NCI-H2227 (cell line): Measurements from ENCODE around the gene GGA1.
A peak's percentile ranks its signal among the peaks of the same experiment; 100 is the strongest.

Experiments
- DNase-seq: peaks from one replicate; lab custom pipeline; 2025; ENCODE audit not compliant: unreplicated experiment; lab: John Stamatoyannopoulos, UW

Gene GGA1

GRCh38 chr22:37672920-37673455, 64.4 kb downstream of the GGA1 start:
- no peak for DNase-seq

- no peak for DNase-seq
These were observed 65.6 kb downstream of the GGA1 start for GRCh38 chr22:37674248-37674647.

- peak; percentile 47 for DNase-seq
These were observed 66.6 kb downstream of the GGA1 start, which contains the start of gene LGALS1 for GRCh38 chr22:37674951-37675929. TSS of gene LGALS1 (plus strand) at chr22:37675636. CDS start at chr22:37675703, 67 bp downstream.

- no peak for DNase-seq
These were observed 67.5 kb downstream of the GGA1 start for GRCh38 chr22:37675930-37676735.

- DNase-seq, result peak; percentile 85
These were observed 68.3 kb downstream of the GGA1 start for GRCh38 chr22:37676736-37677492.

- no peak for DNase-seq
These were observed 68.9 kb downstream of the GGA1 start for GRCh38 chr22:37677493-37677974.

- no peak for DNase-seq
These were observed 69.7 kb downstream of the GGA1 start for GRCh38 chr22:37678372-37678771.

GRCh38 chr22:37679670-37680069, 71.0 kb downstream of the GGA1 start:
- no peak for DNase-seq

GRCh38 chr22:37680191-37680851, 71.7 kb downstream of the GGA1 start:
- DNase-seq, result no peak

GRCh38 chr22:37681001-37681424, 72.4 kb downstream of the GGA1 start:
- no peak for DNase-seq

GRCh38 chr22:37681556-37682049, 73.0 kb downstream of the GGA1 start:
- peak; percentile 26 for DNase-seq
